GM19372 (cell line): ENCODE results near the gene MTREX.

Source experiments
- ATAC-seq: cut with Tn5 transposase; IDR thresholded peaks from one replicate; pipeline ENCODE4 v1.9.1; 2021; ENCODE audit warnings: mild to moderate bottlenecking, low read depth, moderate library complexity; ENCODE audit not compliant: unreplicated experiment

Gene MTREX

DNA sequence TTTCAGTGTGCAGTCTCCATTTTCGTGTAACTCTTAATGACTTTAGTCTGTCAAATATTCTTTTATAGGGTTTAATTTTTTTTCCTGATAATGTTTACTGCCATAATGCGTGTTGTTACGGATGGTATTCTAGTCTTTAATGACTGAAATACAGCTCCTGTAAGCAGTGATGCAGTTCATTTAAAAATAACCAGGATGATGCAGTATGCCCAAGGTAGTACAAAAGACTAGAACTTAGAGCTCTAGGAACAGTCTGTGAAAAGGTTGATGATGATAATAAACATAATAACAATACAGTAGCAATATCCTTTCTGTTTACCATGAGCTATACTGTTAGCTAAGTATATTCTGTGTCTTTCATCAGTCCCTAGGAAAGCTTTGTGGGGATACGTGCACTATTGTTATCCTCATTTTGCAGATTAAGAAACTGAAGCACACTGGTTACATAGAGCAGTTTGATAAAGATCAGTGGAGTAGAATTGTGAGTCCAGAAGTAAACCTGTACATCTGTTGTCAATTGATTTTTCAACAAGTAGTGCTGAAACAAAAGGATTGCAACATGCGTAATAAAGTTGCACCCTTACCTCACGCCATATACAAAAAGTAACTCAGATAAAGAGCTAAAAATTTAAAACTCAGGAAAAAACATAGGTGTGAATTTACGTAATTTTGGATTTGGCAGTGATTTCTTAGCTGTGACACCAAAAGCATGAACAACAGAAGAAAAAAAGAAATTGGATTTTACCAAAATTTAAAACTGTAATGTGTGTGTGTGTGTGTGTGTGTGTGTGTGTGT lies 64.5 kb downstream of the MTREX start:
- ATAC-seq = no peak

DNA sequence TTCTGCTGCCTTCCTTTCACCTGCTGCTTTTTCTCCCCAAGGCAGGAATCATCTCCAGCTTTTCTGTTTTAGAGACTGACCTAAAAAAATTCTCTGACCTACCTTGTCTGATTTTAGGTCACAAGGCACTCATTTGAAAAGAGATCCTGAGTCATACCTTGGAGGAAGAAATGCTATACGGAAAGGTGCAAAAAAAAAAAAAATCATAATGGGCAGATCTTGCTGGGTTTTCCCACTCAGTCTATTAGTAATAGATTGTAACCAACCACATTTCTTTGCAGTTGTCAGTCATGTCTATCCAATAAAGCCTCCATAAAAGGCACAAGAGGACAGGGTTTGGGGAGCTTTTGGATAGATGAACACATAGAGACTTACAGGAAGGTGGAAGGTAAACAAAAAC lies 70.0 kb downstream of the MTREX start:
- ATAC-seq = no peak

DNA sequence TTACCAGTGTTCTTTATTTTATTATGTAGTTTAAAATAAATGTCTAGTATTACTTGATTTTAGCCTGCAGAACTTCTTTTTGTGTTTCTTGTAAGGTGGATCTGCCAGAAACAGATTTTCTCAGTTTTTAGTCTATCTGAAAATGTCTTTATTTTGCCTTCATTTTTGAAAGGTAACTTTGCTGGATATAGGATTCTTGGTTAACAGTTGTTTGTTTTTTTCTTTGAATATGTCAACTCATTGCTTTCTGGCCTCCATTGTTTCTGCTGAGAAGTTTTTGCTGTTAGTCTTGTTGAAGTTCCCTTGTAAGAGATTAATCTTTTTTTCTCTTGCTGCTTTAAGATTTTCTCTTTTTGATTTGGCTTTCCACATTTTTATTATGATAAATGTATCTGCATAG lies 75.5 kb downstream of the MTREX start:
- no peak for ATAC-seq

DNA sequence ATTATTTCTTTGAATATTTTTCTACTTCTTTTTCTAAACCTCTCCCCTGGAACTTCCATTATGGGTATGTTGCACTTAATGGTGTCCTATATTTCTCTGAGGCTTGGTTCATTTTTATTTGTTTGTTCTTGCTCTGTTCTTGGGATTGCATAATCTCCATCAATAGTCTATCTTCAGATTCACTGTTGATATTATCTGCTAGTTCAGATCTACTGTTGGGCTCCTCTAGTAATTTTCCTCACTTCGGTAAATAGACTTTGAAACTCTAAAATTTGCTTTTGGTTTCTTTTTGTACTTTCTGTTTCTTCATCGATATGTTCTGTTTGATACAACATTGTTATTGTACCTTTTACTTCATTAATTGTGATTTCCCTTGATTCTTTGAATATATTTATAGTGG lies 76.3 kb downstream of the MTREX start:
- no peak for ATAC-seq

DNA sequence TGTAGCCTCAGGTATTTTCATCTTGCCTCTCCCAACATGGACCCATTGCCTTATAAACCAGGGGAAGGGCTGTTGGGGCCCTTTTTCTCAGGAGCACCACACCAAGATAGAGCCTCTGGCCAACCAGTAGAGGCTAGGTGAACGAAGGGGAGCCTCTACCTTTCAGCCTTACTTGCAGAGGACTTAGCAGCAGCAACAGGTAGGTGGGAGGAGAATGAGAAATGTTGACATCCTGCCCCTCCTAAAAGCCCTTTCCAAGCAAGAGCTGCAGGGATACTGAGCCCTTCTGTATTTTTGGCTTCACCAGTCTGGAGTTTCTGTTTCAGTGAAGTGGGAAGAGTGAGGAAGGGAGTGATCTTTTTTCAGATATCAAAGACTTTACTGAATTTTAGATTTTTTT lies 77.4 kb downstream of the MTREX start:
- no peak for ATAC-seq

DNA sequence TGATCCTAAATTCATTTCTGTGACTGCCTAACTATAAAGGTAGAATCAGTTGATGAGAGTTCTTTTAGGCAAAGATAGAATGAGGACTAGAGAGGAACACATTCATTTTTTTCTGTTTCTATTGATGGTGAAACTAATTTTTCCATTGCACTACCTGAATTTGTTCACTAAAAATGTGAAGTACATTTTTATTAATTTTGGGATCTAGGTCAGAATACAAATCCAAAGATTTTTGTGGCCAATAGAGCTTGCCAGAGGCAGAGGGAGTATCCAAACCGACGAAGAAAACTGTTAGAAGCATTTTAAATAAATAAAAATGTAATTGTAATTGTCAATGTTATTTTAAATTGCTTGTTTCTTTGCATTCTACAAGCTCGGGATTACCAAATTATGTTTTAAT lies 78.1 kb downstream of the MTREX start:
- ATAC-seq = no peak

DNA sequence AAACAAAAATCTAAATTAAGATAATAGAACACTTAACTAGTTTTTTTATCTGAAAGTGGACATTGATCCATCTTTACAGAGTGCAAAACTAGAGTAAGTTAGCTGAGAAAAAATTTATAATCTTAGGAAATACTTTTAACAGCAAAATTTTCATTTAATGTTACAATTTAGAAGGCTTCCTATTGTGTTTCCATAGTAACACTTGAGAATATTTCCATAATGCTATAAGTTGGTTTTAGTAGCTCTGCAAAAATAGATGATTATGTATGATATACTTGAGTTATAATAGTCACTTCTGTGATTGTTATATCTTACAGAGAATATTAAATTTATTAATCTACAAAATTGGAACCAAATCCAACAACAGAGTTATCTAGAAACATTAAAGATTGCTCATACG lies 78.6 kb downstream of the MTREX start:
- no peak for ATAC-seq

DNA sequence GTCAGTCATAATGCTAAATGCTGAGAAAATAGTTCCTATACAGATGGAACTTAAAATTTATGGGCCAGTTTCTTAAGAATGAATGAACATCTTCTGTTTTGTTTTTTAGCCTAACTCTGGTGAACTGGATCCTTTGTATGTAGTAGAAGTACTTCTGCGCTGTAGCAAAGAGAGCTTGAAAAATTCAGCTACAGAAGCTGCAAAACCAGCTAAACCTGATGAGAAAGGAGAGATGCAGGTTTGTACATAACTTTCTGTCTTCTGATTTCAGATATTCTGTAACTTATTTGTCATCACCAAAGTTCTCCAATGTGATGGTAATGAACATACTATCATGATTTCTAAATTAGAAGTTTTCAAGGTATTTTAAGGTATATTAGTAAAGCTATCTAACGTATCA lies 80.1 kb downstream of the MTREX start:
- ATAC-seq = no peak

DNA sequence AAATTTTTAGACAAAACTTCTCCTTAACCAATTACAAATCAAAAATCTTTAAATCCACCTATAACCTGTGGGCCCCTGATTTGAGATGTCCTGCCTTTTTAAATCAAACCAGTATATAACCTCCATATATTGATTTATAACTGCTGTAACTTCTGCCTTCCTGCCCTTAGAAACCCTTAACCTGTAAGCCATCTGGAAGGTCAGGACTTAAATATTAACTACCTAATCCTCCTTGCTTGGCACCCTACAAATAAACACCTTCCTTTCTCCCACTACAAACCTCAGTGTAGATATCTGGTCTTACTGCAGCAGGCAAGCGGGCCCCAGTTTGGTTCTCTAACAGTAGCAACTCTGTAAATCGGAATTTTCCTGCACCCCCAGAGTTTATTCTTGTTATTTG lies 83.9 kb downstream of the MTREX start:
- ATAC-seq = no peak

DNA sequence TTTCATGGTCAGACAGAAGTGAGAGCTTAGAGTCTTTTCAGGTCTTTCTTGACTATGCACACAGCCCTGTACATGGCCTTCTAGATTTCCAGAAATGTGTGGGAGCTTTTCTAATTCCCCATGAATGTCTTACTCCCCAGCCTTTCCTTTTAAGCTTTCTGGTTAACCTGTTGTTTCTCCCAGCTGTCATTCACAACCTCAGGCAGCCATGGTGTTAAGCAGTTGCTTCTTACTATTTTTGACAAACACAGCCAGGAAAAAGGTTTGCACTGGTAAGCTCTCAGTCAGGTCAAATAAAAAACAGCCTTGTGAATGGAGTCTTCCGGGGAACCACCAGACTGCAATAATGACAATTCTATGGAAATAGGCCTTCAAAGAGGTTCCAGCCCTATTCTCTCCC lies 84.9 kb downstream of the MTREX start:
- ATAC-seq = no peak

DNA sequence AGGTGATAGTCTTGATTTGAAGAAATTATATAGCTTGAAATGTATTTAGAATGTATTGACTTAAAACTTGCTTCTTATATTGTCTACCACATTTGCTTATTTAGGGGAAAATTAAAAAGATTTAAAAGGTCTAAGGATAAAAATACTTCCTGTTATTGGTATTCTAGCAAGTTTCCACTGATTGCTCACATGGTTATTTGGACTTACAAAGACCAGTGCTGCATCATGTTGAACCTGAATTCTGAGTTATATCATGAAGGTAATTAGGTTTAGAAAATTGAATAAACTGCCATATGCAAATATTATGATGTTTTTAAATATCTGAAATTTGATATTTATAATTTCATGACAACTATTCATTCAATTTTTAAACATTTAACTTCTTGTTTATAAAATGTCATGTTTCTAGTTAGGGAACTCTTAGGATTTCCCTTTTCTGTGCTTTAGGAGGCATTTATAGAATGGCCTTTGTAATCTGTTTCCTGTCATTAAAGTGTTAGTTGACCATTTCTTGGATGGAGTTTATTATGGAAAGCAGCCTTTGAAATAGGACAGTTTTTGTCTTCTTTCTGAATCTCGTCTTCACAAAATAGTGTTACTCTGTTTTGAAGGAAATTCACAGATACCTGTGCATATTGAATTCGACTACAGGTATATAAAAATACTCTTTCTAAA lies 85.8 kb downstream of the MTREX start:
- no peak for ATAC-seq

DNA sequence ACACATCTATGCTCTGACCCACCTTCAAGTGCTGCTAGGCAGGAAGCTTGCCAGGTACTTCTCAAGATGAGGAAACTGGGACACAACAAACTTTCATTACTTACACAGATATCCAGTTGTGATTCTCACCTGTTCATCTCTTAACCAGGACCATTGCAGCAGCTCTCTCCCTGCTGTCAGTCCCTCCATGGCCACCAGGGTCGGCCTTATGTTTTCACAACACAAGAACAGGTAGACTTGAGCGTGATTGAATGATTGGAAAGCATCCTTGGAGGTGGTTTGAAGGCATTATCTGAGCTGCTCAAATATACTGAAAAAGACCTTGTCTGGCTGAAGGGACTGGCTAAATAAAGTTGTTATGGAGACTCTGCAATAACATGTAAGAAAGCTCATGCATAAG lies 94.4 kb downstream of the MTREX start:
- no peak for ATAC-seq

DNA sequence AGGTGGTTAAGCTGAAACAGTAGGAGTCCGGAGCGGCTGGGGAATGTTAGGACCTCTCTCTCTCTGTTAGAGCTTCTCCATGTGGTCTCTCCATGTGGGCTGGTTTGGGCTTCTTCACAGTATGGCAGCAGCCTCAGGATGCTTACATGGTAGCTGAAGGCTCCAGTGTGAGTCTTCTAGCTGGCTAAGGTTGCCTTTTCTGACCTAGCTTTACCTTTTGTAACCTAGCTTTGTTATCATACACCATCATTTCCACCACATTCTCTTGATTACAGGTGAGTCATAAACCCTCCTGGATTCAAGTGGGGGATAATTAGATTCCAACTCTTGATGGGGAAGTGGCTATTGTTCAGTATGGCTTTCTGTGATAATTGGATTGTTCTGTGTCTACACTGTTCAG lies 98.5 kb downstream of the MTREX start:
- ATAC-seq = no peak

DNA sequence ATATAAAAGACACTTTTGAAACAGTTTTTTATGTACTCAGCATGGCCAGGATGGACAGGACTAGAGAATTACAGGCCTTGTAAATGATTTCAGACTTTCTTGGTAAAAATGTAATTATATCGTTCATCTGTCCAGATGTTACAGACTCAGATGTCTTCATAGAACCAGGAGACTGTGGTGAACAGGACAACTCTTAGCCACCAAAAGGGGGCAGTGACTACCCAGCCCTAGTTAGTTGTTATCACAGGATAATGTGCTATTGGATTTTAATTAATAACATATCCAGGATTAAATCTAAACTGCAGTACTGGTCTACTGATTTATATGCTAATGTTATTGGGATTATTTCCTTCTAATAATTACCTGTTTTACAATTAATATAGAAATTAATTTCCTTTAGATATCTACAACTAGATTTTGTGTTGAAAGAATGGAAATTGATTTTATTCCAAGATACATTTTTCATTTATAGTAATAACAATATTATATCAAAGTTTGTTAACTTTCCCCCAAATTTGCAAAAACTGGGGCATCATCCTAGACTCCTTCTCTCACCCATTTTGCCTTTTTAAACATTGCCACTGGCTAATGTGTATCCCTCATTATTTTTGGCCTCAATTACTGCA lies 99.4 kb downstream of the MTREX start:
- ATAC-seq = no peak

DNA sequence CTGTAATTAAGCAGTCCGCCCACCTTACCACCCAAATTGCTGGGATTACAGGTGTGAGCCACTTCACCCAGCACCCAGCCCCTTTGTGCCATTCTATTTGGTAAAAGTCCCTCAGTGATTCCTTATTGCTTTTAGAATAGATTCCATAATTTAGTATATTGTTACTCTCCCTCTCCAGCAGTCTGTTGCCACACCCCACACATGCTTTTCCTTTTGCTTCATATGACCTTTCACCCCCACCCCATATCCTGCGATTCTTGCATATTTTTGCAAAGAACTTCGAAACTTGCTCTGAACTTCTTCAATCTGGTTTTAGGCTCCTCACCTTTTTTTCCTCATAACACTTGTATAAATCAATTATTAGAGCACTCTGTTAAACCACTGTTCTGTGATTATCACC lies 100.2 kb downstream of the MTREX start:
- ATAC-seq = no peak

DNA sequence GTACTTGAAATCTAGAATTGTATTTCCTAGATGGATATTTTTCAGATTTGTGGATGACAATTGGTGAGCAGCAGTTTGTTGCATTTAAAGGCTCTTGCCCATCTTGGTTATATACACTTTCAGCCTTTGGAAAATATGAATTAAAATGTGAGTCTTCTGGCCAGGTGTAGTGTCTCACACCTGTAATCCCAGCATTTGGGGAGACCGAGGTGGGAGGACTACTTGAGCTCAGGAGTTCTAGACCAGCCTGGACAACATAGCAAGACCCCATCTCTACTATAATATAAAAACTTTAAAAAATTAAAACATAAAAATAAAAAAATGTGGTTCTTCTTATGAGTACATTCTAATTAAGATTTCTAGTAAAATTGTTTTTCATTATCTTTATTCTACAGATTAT lies 102.0 kb downstream of the MTREX start:
- no peak for ATAC-seq

DNA sequence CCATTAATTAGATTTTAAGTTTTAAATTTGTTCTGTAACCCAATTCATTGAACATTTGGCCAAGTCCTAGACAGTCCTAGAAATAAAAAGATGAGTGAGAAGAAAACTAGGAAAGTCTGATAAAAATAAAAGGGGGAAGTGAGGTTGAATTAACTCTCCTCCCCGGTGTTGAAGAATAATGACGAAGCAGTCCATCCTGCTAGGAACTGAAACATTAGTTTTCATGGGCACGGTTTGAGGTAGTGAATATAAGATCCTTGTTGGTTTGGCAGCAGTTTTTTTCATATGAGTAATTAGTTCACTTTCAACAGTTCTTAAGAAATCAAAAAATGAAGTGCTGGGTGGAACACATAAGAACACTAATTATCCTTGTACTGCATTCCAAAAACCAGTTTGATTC lies 103.1 kb downstream of the MTREX start:
- ATAC-seq = no peak

DNA sequence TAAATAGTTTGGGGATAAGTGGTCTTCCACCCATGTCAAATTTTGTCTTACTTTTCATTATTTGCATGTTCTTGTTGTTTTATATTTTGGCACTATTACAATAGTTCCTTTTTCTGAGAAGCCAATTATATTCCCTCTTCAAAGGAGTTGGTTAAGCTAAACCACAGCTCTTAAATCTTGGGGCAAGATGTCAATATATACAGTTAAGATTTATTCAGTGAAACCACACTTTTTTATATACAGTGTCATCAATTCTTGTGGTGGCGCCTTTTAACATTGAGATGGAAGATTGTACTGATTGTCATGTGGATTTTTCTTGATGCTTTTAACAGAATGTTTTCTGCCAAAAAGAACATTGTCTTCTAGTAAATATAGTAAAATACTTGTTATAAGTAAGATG lies 104.1 kb downstream of the MTREX start:
- no peak for ATAC-seq

DNA sequence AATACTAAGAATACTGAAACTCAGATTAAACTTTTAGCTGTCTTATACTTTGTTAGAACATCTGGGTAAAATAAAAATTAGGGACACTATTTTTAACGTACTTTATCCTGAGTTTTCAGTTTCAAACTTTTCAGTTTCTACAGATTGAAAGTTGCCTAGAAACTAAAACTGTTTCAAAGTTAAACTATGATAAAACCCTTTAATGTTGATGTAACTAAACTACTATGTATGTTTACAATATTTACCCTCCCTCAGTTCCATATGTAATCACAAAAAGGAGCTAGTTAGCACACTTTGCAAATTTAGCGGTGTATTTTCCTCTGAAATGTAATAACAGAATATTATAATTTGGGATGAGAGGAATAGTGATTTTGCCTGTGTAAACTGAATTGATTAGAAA lies 105.9 kb downstream of the MTREX start:
- no peak for ATAC-seq

DNA sequence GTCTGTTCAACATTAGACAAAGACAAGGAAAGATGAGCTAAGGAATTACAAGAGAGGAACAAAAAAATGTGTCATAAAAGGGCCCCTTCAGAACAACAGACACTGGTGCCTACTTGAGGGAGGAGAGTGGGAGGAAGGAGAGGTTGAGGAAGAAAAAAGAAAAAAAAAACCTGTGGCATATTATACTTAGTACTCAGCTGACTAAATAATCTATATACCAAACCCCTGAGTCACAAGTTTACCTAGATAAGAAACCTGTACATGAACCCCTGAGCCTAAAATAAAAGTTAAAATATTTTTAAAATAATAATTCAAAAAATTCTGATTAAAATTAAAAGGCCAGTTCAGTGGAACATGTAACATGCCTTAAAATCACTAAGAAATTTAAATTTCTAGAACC lies 107.3 kb downstream of the MTREX start:
- no peak for ATAC-seq

DNA sequence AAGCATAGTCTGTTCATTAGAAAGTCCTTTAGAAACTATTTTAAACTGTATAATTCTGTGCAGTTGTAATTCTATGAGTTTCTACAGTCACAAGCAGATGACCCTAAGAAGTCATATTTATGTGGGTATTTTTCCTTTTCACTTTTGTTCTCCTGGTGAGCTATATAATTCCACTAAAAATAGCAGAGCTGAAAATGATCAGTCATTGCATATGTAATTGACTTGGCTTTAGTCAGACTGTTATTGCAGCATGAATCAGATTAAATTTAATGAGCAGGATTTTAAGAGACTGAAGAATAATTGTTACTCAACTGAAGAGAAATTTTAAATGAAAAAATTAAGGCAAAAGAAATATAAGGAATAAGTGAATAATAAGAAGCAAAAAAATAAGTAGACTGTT lies 108.5 kb downstream of the MTREX start:
- ATAC-seq = no peak
